HG03025 (cell line): ENCODE measurements around the gene RNF168.
A peak's percentile ranks its signal among the peaks of the same experiment; 100 is the strongest.
"Not testable (repeated sequence)": the region's sequence is repeated elsewhere in the genome, so short reads cannot be mapped to it uniquely, and the experiment has no call there.

Experiments
- ATAC-seq: cut with Tn5 transposase; IDR thresholded peaks from one replicate; pipeline ENCODE4 v1.9.1; 2021; ENCODE audit warnings: mild to moderate bottlenecking, moderate library complexity; ENCODE audit not compliant: unreplicated experiment, low FRiP score

Gene RNF168

DNA sequence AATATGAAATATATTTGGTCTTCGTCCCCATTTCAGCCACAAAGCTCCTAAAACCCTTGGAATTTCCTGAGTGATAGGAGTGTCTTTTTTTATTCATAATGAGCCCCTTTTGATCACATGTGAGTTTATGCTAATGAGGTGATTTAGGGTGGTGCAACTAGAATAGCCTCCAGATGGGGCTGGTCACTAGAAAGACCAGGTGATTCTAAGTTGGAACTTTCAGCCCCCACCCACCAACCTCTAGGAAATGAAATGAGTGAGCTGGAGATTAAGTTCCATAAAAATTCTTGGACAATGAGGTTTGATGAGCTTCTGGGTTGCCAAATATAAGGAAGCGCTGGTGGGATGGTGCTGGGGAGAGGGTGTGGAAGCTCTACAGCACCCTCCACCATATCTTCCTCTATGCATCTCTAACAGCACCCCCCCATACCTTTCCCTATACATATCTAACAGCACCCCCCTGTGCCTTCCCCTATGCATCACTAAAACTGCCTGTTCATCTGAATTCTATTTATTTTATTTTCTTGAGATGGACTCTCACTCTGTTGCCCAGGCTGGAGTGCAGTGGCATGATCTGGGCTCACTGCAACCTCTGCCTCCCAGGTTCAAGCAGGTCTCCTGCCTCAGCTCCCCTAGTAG is 13.7 kb upstream of the RNF168 start:
- no peak for ATAC-seq

DNA sequence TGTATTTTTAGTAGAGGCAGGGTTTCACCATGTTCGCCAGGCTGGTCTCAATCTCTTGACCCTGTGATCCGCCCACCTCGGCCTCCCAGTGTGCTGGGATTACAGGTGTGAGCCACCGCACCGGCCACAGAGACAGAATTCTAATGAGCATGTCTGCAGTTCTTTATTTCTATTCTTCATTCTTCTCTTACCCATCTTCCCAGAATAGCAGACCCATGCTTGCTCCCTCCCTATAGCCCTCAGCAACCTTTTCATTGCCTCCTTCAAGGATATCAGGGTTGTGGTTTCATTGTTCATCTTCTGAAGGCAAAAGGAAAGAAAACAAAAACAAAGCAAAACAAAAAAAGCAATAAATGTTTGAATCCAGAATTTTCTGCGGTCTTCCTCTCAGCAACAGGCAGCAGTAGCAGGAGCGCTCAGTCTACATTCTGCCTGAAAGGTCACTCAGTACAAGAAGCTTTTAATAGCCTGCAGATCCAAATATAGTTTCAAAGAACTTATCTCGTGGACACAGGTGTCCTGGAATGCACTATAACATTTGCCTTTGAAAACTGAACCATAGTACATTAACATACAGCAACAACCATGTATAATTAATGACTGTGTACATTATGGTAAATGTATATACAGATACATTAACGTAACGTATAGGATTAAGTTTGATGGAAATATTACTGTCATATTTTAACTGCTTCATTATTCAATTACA is 11.5 kb upstream of the RNF168 start, which contains the start of gene SMCO1:
Gene SMCO1 (minus strand): TSS at position 434 of the 709 bp plus-strand sequence. CDS start 137 bp downstream, at position 297.
- ATAC-seq = no peak

DNA sequence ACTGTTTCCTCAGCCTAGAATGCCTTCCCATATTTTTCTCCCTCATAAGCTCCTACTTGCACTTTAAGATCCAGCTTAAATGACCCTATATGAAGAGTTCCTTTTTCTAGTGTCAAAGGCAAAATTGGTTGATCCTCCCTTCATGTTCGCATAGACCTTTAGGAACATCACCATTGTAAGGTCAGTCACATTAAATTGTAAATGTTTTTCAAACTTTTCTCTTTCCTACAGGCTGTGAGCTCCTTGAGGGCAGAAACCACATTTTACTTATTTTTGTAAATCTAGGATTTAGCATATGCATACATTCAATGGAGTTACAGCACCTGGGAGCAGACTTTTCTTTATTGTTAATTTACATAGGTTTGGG is 10.8 kb upstream of the RNF168 start:
- no peak for ATAC-seq

DNA sequence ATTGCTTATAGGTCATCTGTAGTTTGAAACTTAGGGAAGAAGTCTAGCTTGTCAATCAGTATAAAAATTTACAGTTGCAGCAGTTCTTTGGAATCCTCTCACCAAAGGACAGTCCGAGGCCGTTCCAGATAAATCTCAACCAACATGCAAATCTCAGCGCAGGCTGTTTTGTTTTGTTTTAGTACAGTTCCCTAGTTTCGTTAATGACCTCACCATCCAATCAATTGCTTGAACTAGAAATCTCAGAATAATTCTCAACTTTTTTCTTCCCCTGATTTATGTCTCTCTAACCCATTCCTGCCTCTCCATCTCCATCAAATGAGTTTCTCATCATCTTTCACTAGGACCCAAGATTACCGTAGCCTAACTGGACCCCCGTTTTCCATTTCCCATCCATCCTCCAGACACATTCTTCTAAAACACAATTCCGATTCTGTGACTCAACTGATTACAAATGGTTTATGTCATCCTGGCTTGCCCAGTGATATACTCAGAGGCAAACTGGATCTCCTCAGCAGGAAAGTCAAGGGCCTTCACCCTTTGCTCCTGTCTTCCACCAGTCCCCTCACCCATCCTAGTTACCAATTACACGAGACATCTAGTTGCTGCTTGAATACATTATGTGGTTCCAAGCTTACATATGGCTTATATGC is 10.3 kb upstream of the RNF168 start:
- no peak for ATAC-seq

DNA sequence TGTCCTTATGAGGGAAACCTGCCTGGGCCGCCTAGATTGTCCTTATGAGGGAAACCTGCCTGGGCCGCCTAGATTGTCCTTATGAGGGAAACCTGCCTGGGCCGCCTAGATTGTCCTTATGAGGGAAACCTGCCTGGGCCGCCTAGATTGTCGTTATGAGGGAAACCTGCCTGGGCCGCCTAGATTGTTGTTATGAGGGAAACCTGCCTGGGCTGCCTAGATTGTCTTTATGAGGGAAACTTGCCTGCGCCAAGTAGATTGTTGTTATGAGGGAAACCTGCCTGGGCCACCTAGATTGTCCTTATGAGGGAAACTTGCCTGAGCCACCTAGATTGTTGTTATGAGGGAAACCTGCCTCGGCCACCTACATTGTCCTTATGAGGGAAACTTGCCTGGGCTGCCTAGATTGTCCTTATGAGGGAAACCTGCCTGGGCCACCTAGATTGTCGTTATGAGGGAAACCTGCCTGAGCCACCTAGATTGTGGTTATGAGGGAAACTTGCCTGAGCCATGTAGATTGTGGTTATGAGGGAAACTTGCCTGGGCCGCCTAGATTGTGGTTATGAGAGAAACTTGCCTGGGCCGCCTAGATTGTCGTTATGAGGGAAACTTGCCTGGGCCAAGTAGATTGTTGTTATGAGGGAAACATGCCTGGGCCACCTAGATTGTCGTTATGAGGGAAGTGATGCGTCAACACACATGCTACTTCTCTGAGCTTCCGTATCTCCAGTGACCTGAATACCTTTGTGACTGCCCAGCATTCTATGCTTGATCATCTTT is 8.3 kb upstream of the RNF168 start:
- not testable (repeated sequence) for ATAC-seq

DNA sequence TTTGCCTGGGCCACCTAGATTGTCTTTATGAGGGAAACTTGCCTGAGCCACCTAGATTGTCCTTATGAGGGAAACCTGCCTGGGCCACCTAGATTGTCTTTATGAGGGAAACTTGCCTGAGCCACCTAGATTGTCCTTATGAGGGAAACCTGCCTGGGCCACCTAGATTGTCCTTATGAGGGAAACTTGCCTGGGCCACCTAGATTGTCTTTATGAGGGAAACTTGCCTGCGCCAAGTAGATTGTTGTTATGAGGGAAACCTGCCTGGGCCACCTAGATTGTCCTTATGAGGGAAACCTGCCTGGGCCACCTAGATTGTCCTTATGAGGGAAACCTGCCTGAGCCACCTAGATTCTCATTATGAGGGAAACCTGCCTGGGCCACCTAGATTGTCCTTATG is 7.5 kb upstream of the RNF168 start:
- ATAC-seq = not testable (repeated sequence)

DNA sequence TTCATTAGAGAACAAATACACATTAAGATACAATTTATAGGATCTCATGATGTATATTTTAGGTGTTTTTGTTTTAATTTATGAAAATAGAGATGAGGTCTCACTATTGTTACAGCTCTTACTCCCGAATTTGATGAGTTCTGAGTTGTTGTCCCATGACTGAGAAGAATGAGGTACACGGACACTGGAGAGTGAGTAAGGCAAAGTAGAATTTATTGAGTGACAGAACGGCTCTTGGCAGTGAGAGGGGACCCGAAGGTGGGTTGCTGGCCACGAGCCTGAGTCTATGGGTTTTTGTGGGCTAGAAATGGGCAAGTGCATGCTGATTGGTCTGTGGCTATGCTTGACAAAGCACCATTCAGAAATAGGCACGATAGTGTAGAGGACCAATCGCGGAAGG is 3.1 kb upstream of the RNF168 start:
- no peak for ATAC-seq

DNA sequence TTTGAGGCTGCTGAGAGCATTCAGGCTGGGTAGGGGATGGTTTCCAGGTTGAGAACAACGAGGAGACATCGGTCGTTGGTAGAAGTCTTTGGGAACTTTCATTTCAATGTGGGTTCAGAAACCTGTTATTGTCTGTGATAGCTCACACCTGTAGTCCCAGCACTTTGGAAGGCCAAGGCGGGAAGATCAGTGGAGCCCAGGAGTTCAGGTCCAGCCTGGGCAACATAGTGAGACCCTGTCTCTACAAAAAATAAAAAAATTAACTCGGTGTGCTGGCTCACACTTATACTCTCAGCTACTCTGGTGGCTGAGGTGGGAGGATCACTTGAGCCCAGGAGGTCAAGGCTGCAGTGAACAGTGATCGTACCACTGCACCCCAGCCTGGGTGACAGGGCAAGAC is 988 bp upstream of the RNF168 start:
- ATAC-seq = no peak

DNA sequence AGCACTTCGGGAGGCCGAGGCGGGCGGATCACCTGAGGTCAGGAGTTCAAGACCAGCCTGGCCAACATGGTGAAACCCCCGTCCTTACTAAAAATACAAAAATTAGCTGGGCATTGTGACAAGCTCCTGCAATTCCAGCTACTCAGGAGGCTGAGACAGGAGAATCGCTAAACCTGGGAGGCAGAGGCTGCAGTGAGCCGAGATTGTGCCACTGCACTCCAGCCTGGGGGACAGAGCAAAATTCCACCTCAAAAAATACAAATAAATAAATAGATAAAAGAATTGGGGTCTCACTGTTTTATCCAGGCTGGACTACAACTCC is 470 bp upstream of the RNF168 start:
- not testable (repeated sequence) for ATAC-seq

DNA sequence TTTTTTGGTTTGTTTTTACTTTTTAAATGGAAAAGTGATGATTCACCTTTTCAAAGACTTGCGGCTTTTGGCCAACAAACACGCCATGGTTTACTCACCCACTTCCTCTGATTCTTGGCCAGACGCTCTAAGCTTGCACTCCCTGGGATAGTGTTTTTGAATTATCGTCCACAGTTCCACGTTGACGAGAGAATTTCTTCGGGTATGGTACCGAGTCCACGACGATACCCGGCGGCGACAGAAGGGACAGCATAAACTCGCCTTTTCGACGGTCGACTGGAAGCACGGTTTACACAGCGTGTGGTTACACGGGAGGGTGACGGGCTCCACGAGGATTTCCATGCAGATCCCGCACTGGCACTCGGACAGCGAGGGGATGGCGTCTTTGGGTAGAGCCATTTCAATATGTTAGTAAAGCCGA is 783 bp downstream of the RNF168 start:
- peak; percentile 10 for ATAC-seq

DNA sequence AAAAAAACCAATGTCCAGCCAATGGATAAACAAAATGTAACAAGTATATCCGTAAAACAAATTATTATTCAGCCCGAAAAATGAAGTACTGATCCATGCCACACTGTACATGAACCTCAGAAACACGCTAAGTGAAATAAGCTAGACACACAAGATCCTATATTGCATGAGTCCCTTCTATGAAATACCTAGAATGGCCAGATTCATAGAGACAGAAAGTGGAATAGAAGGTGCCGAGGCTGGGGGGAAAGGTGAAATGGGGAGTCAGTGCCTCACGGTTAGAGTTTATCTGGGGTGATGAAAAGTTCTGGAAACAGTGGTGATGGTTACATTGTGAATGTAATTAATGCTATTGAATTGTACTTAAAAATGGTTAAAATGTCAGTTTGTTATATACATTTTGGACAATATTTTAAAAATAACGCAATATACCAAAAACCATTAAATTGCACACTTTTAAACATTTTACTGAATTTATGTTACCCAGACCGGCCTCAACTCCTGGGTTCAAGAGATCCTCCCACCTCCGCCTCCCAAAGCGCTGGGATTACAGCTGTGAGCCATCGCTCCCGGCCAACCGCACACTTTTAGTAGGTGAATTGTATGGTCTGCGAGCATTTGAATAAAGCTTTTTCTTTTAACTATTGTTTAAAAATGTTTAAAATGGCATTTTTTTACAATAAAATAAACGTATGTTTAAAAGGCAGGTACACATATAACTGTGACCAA is 2.1 kb downstream of the RNF168 start:
- no peak for ATAC-seq

DNA sequence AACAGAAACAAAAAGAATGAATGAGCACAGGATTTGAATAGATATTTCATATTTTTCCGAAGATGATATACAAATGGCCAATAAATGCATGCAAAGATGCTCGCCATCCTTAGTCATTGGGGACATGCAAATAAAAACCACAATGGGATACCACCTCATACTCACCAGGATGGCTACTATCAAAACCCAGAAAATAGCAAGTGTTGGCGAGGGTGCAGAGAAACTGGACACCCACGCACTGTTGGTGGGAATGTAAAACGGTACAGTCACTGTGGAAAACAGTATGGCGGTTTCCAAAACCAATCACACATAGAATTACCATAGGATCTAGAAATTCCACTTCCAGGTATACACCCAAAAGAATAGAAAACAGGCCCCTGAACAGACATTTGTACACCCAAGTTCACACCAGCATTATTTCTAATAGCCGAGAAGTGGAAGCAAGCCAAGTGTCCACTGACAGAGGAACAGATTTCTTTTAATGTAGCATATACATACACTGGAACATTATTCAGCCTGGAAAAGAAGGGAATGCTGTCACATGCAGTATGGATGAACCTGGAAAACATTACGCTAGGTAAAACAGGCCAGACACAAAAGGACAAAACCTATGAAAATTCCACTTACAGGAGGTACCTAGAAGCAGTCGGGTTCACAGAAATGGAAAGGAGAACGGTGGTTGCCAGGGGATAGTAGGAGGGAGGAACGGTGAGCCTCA is 3.6 kb downstream of the RNF168 start:
- no peak for ATAC-seq

DNA sequence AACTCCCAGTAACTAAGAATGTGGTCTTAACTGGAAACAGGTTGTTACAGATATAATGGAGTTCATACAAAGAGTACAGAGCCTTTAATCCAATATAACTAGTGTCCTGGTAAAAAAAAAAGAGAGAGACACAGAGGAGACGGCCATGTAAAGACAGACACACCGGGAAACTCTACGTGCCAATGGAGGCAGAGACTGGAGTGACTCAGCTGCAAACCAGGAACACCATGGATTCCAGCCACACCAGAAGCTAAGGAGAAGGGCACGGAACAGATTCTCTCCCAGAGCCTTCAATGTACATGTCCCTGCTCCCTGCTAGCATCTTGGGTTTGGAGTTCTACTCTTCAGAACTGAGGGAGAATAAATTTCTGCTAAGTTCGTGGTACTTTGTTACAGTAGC is 4.5 kb downstream of the RNF168 start:
- no peak for ATAC-seq

DNA sequence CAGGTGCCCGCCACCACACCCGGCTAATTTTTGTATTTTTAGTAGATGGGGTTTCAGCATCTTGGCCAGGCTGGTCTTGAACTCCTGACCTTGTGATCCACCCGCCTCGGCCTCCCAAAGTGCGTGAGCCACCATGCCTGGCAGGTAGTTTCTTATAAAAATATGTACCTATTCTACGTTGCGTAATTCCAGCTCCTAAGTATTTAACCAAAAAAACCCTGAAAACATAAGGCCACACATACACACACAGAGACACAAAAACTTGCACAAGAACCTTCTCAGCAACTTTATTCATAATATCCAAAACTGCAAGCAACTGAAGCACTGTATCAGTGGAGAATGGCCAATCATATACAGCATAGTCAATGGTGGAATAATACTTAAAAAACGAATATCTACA is 5.3 kb downstream of the RNF168 start:
- no peak for ATAC-seq

DNA sequence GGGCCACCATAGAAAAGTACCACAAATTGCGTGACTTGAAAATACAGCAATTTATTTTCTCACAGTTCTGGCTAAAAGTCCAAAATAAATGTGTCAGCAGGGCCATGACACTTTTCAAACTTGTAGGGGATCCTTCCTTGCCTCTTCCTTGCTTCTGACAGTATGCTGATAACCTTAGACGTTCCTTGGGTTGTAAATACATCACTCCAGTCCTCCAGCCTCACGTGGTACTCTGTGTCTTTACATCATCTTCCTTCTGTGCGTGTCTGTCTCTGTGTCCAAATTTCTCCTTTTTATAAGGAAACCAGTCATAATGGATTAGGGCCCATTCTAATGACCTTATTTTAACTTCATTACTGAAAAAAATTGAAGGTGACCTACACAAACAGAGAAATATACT is 7.4 kb downstream of the RNF168 start:
- ATAC-seq = no peak

DNA sequence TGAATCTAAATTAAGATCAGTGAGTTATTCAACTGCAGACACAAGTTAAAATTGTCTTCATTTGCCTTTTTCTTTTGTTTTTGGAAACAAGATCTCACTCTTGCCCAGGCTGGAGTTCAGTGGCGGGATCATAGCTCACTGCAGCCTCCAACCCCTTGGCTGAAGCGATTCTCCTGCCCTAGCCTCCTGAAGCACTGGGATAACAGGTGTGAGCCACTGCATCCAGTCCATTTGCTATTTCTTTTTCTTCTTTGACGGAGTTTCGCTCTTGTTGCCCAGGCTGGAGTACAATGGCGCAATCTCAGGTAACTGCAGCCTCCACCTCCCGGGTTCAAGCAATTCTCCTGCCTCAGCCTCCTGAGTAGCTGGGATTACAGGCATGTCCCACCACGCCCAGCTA is 10.3 kb downstream of the RNF168 start:
- no peak for ATAC-seq

DNA sequence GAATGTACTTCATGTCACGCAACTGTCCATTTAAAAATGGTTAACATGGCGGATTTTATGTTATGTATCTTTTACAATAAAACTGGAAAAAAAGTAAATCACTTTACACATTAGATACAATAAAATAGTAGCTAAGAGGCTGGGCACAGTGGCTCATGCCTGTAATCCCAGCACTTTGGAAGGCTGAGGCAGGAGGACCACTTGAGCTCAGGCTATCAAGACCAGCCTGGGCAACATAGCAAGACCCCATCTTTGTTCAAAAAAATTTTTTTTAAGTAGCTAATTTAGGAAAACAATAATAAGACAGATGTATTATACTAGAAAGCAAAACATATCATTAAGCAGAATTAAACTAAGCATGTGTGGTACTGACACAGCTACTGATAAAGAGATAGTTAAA is 11.5 kb downstream of the RNF168 start:
- no peak for ATAC-seq

DNA sequence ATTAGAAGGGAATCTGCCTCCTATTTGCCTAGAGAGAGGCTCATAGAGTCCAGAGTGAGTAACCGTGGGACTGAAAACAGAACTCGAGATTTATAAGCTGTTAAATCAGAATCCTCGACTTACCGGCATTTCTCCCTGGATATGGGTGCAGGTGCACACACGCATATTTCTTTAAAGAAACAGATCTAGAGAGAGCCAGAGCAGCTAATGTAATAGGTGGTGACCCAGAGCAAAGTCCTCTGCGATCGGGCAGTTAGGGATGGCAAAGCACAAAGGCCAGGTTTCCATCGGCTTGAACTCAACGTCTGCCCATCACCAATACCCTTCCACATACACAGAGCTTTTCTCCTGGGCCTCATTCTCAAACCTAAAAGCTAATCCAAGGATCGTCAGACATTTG is 13.8 kb downstream of the RNF168 start:
- no peak for ATAC-seq

DNA sequence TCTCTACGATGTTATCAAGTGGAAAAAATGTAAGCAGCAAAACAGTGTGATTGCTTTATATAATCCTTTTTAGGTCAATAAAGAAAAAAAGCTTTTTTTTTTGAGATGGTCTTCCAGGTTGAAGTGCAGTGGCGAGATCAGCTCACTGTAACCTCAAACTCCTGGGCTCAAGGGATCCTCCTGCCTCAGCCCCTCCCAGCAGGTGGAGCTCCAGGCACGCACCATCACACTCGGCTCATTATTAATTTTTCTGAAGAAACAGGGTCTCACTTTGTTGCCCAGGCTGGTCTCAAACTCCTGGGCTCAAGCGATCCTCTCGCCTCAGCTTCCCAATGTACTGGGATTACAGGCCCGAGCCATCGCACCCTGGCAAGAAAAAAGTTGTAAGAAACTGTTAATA is 17.3 kb downstream of the RNF168 start:
- ATAC-seq = no peak

DNA sequence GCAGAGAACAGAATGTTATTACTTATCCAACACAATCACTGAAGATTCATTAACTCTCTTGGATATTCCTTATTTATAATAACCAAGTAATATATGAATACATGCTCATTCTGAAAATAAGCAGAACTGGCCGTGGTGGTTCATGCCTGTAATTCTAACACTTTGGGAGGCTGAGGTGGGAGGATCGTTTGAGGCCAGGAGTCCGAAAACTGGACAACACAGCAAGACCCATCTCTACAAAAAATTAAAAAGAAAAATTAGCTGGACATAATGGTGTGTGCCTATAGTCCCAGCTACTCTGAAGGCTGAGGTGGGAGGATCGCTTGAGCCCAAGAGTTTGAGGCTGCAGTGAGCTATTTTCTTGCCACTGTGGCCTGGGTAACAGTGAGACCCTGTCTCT is 25.9 kb downstream of the RNF168 start:
- ATAC-seq = no peak
